GM21825 (cell line): ENCODE results near the gene VMP1.
"Not testable (repeated sequence)": the region's sequence is repeated elsewhere in the genome, so short reads cannot be mapped to it uniquely, and the experiment has no call there.

Source experiments
- ATAC-seq: cut with Tn5 transposase; IDR thresholded peaks from one replicate; pipeline ENCODE4 v1.9.1; 2021; ENCODE audit warnings: mild to moderate bottlenecking, moderate library complexity; ENCODE audit not compliant: unreplicated experiment

Gene VMP1

DNA sequence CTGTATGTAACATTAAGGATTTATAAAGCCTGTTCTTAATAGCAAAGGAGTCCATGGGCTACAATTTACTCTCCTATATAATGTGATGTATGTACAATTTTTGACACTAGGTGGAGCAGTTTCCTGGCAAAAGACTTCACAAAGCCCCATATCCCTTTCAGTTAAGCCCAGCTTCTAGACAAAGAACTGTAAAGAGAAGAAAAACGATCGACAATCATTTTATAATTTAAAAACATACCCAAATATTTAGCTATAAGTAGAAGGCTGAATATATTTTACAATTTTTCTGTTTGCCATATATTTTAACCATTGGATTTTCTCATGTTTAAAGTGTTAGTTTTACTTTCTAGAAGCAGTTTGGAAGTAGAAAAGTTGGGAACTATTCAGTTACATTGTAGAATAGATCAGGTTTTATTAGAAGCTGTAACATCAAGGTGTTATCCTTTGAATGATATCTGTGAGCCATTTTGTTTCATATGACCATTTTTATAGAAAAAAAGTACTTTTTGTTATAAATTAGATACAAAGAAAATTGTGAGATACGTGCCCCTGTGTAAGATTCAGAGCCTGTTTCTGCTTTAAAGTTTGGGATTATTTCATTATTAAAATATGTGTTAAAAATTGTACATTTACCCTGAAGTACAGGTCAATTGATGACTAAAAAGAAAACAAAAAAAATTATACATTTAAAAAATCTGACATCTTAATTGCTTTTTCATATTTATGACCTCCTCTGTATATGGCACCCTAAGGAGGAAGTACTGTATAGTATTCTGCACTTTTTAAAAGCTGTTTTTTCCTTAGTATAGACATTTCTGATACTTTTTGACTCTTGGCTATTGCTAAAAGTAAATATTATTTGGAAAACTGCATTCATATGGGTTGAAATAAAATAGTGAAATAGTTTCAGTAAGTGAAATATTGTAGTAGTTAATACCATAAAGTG lies 46.3 kb downstream of the VMP1 start:
- peak; percentile 73 for ATAC-seq

- no peak for ATAC-seq
Measured at GRCh38 chr17:59754552-59754951, 47.1 kb downstream of the VMP1 start.

DNA sequence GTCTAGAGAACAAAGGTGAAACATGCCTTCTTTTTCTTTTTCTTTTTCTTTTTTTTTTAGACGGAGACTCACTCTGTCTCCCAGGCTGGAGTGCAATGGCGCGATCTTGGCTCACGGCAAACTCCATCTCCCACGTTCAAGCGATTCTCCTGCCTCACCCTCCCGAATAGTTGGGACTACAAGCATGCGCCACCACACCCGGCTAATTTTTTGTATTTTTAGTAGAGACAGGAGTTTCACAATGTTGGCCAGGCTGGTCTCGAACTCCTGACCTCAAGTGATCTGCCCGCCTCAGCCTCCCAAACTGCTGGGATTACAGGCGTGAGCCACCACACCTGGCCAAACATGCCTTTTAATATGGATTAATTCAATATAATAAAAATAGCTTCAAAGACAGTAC lies 47.6 kb downstream of the VMP1 start:
- ATAC-seq = not testable (repeated sequence)

DNA sequence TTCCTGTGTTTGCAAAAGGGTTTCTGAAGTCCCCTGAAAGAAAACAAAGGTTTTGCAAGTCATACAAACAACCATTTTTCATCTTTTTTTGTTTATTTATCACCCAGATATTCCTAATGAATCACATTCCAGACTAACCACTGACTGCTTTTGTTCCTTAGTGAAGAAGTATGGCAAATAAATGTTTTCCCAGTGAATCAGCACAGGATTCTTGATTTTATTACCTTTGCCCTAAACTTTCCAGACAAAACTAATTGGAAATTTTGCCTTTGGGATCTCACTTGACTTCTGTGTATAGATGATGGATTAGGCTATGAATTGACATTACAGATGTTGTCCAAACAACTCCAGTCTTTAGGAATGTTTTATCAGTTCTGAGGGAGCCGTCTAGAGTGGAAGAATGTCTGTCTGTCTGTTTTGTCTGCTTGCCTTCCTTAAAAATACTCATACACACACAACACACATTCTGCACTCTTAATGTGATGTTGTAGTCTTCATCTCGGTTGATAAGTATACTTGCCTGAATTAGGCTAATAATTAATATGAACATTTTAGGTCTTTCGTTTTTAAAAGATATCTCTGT lies 48.9 kb downstream of the VMP1 start:
- no peak for ATAC-seq

DNA sequence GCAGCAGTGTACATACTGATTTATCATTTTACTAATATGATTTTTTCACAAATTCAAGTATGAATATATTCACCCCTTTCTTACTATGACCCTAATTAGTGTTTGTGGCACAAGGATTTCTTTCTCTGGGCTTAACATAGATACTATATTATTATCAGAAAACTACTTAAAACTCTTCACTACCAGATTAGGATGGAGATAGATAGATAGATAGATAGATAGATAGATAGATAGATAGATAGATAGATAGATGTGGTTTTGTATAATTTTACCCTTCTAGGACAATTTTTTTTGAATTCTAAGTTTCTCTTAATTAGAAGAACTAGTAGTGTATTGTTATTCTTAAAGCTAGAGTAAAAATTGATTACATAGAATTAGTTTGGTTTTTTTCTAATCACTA lies 49.6 kb downstream of the VMP1 start:
- no peak for ATAC-seq

- ATAC-seq = no peak
Measured at GRCh38 chr17:59757470-59757869, 50.0 kb downstream of the VMP1 start.

DNA sequence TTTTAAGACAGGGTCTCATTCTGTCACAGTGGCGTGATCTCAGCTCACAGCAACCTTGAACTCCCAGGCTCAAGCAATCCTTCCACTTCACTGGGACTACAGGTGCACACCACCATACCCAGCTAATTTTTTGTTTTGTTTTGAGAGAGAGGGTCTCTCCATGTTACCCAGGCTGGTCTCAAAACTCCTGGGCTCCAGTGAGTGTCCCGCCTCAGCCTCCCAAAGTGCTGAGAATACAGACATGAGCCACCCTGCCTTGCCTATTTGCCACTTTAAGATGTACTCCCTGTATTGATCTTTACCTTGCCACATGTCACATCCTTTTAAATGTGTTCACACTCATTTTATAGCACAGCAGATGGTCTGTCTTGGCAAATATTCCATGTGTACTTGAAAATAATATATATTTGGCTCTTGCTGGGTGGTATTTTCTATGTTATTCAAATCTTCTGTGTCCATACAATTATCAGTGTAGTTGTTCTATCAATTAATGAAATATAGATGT lies 50.5 kb downstream of the VMP1 start:
- ATAC-seq = no peak

DNA sequence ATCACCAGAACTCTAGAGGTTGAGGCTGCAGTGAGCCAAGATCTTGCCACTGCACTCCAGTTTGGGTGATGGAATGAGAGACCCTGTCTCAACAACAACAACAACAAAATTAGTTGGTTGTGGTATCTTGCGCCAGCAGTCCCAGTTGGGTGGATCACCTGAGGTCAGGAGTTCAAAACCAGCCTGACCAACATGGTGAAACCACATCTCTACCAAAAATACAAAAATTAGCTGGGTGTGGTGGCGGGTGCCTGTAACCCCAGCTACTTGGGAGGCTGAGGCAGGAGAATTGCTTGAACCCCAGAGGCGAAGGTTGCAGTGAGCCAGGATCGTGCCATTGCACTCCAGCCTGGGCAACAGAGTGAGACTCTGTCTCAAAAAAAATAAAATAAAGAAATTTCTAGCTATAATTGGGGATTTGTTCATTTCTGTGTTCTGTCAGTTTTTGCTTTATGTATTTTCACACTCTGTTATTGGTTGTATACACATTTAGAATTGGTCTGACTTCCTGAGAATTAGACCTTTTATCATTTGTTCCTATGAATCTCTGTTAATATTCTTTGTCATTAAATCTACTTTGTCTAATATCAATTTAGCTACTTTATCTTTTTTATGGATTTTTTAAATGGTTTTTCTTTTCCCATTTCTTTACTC lies 51.7 kb downstream of the VMP1 start:
- not testable (repeated sequence) for ATAC-seq

DNA sequence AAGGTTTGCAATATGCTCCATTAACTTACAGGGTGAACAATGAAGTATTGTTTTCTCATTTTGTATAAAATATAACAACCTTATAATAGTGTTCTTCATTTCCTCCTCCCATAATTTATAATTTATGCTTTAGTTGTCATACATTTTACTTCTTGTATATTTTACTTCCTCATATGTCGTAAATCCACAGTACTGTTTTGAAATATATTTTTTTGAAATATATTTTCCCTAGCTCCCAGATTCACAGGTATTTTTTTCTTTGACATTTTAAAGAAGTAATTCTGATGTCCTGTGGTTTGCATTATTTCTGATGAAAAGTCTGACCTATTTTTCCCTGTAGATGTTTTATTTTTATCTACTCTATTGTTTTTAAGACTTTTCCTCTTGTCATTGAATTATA lies 52.7 kb downstream of the VMP1 start:
- no peak for ATAC-seq

DNA sequence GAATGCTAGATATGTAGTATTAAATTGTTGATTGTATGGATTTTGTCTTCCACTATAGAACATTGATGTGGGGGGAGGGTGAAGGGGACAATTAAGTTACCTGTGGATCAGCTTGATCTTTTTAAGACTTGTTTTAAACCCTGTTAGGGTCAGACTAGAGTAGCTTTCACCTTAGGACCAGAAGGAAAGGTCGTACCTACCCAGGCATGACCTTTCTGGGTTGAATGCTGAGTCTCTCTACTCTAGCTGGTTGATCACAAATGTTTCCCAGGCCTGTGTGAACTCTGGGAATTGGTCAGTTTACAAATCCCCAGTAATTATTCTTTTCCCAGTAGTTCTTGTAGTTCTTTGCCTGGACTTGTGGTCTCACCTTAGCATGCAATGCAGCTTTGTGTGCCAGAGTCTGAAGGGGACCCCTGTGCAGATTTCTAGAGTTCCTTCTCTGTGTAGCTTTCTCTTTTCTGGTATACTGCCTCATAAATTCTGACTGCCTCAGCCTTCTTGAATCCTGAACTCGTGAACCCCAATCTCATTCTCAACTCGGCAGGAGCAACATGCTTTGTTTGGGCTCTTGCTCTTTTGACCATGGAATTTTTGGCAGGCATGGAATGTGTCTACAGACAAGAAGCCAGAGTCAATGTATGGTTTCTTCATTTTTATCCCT lies 54.1 kb downstream of the VMP1 start:
- ATAC-seq = no peak

GRCh38 chr17:59762049-59762823 lies 54.8 kb downstream of the VMP1 start:
- no peak for ATAC-seq

DNA sequence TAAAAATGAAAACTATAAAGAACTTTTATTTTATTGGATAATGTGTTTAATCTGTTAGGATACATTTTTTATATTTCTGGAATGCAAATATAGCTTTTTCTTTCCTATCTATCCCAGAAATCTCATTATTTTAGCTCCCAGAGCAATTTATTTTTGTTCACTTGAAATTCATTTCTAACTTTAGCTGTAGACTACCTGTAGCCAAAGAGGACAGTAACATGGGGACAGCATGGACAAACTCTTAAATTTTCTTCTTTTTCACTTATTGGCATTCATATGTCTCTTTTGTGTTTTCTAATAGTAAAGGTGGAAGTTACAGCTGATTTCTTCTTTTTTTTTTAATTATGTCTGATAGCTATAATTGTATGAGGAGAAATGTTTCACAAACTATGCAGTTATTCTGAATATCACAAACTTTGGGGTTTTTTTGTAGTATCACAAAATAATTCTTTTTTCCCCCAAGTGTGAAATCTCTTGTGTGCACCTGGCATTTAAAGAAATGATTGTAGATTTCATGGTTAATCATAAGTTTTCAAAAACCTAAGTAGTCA lies 55.4 kb downstream of the VMP1 start:
- ATAC-seq = no peak

GRCh38 chr17:59763861-59764260 lies 56.4 kb downstream of the VMP1 start:
- ATAC-seq = no peak

GRCh38 chr17:59764292-59764741 lies 56.9 kb downstream of the VMP1 start:
- no peak for ATAC-seq

DNA sequence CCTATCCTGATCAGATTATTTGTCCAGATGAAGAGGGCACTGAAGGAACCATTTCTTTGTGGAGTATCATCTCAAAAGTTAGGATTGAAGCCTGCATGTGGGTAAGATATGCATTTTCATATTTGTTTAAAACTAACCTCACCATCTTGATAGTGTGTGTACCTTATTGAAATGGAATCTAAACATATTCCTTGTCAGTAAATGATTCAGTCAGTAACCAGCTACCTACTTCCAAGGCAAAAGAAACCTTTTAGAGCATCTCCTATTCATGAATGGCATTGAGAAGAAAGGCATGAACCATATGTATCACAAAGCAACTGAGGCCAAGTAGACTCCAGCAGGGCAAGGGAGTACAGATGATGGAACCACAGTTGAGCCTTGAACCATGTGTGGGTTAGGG lies 57.6 kb downstream of the VMP1 start:
- ATAC-seq = no peak

DNA sequence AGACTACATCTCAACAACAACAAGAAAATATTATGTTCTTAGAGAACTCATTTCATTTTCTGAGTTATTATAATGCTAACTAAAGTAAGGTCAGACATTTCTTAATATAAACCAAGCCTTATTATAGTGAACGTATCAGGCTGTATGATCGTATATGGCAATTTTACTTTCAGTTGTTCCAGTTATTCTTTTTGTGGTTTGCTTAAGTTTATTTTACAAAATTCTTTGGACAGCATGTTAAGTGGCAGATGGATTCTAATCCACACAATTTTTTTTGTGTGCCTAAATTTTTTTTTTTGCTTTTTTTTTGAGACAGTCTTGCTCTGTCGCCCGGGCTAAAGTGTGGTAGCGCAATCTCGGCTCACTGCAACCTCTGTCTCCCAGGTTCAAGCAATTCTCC lies 59.0 kb downstream of the VMP1 start:
- no peak for ATAC-seq

GRCh38 chr17:59767176-59767575 lies 59.7 kb downstream of the VMP1 start:
- no peak for ATAC-seq

DNA sequence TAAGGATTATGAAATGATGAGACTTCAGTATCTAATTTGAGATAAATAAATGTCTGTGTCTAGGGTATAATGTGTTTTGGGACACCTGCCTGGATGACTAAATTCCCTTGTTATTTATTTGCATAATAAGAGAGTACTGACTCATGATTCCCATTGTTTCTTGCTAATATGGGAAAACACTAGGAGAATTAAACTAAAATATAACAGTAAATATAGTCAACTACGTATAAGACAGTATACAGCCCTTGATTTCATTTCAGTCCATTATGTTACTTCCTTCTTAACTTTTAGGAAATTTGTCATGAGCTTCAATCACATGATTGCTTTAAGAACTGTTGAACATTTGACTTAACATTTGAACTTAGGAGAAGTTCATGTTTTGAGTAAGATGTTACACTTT lies 62.4 kb downstream of the VMP1 start:
- ATAC-seq = no peak

DNA sequence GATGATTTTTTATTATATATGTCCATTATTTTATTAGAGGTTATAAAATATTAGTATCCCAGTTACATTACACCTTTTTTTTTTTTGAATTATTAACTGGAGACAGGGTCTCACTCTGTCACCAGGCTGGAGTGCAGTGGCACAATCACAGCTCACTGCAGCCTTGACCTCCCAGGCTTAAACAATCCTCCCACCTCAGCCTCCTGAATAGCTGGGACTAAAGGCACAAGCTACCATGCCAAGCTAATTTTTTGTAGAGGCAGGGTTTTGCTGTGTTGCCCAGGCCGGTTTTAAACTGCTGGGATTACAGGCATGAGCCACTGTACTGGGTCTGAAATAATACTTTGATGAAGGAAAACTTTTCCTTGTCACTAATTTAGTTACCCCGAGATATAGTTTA lies 63.6 kb downstream of the VMP1 start:
- no peak for ATAC-seq

DNA sequence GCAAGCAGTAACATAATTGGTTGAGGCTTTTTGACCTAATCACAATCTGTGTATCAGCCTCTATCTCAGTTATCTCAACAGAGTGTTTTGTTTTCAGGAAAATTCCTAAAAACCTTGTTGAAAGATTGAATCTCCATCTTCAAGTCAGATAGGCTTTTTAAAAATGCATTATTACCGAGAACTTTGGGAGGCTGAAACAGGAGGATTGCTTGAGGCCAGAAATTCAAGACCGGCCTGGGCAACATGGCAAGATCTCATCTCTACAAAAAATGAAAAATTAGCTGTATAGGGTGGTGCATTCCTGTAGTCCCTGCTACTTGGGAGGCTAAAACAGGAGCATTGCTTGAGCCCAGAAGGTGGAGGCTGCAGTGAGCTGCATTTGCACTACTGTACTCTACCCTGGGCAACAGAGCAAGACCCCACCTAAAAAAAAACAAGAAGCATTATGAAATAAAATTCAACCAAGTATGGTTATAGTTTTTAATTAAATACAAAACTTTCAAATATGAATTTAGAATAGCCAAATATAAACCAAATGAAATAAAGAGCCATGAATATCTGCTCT lies 68.4 kb downstream of the VMP1 start:
- no peak for ATAC-seq
